ENCODE measurements around the gene GOLGA8J. TPM values are rescaled to one million over a fixed set of nuclear protein-coding genes. Genes with fewer than 3 reads are reported as not detected.
"Not testable (repeated sequence)": the region's sequence is repeated elsewhere in the genome, so short reads cannot be mapped to it uniquely, and the experiment has no call there.

GOLGA8J gene
- total RNA-seq, 1 experiment from 2014 or later = not detected

DNA sequence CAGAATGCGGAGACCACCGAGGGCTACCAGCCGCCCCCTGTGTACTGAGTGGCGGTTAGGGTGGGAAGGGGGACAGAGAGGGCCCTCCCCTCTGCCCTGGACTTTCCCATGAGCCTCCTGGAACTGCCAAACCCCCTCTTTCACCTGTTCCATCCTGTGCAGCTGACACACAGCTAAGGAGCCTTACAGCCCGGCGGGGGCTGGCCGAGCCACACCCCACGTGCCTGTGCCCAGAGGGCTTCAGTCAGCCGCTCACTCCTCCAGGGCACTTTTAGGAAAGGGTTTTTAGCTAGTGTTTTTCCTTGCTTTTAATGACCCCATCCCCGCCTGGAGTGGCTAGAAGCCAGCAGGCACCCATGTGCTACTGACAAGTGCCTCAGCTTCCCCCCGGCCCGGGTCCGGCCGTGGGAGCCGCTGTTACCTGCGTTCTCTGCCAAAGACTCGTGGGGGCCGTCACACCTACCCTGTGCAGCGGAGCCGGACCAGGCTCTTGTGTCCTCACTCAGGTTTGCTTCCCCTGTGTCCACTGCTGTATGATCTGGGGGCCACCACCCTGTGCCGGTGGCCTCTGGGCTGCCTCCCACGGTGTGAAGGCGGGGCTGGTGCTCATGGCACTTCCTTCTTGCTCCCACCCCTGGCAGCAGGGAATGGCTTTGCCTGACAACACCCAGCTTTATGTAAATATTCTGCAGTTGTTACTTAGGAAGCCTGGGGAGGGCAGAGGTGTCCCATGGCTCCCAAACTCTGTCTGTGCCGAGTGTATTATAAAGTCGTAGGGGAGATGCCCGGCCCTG is 37.3 kb upstream of the GOLGA8J start:
- H3K9me2 ChIP-seq (ENCODE audit: insufficient read depth); H3K4me3 ChIP-seq (replicated peaks in 1 of 2; ENCODE audit: low read depth in 1 of 2, low read length in 2 of 2); H3K4me1 ChIP-seq (ENCODE audit: control insufficient read depth in 1 of 2, insufficient read depth in 2 of 2, low read length in 2 of 2); H3K36me3 ChIP-seq (ENCODE audit: control insufficient read depth in 1 of 2, insufficient read depth in 2 of 2, low read length in 2 of 2); H4K20me1 ChIP-seq (ENCODE audit: insufficient read depth); H3K79me2 ChIP-seq (ENCODE audit: insufficient read depth, low read length); intact Hi-C loops (cut with micrococcal nuclease); H3K9me3 ChIP-seq (ENCODE audit: control insufficient read depth in 1 of 2, insufficient read depth in 1 of 2, low read depth in 1 of 2, low read length in 2 of 2); H2AFZ ChIP-seq (ENCODE audit: low read depth, low read length, poor library complexity, severe bottlenecking); POLR2A ChIA-PET; H3K4me2 ChIP-seq (ENCODE audit: low read length); RAD21 ChIA-PET (ENCODE audit: low non-redundant PET in 1 of 2, low total read pairs in 2 of 2, uncharacterized antibody in 2 of 2, unreplicated experiment in 2 of 2); ATAC-seq; BruUV-seq (replicated peaks); H3K27me3 ChIP-seq (ENCODE audit: insufficient read depth, low read length); H3K9ac ChIP-seq (ENCODE audit: low read length); H3K27ac ChIP-seq (ENCODE audit: low read depth, low read length); DNase-seq (ENCODE audit: low read depth, low spot score); CTCF ChIA-PET: not testable (repeated sequence)

DNA sequence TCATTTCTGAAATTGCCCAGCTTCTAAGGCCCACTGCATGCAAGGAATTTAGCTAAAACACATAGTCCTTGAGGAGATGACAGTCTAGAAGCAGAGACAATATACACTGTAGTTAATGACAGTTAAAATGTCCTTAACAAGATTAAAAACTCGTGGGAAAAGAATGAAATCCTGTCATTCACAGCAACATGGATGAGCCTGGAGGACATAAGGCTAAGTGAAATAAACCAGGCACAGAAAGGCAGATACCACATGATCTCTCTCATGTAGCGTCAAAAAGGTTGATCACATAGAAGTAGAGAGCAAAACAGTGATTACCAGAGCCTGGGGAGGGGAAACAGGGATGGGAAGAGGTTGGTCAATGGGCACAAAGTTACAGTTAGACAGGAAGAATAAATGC is 36.3 kb upstream of the GOLGA8J start:
- Histone ChIP-seq H3K4me1 (ENCODE audit: control insufficient read depth in 1 of 2, insufficient read depth in 2 of 2, low read length in 2 of 2) (no peaks in the 10 kb centered on the region), H3K36me3 (ENCODE audit: control insufficient read depth in 1 of 2, insufficient read depth in 2 of 2, low read length in 2 of 2) (no peaks in the 10 kb centered on the region), H3K27me3 (ENCODE audit: insufficient read depth, low read length) (no peaks in the 10 kb centered on the region), H3K9me2 (ENCODE audit: insufficient read depth) (no peaks in the 10 kb centered on the region), H3K9me3 (ENCODE audit: control insufficient read depth in 1 of 2, insufficient read depth in 1 of 2, low read depth in 1 of 2, low read length in 2 of 2) (no peaks in the 10 kb centered on the region), H3K9ac (ENCODE audit: low read length) (no peak overlapping the region), H3K4me3 (replicated peaks in 1 of 2; ENCODE audit: low read depth in 1 of 2, low read length in 2 of 2) (no peak overlapping the region), H2AFZ (ENCODE audit: low read depth, low read length, poor library complexity, severe bottlenecking) (no peak overlapping the region), H4K20me1 (ENCODE audit: insufficient read depth) (no peaks in the 10 kb centered on the region), H3K27ac (ENCODE audit: low read depth, low read length) (no peak overlapping the region), H3K4me2 (ENCODE audit: low read length) (no peak overlapping the region), H3K79me2 (ENCODE audit: insufficient read depth, low read length) (no peaks in the 10 kb centered on the region)
- BruUV-seq (replicated peaks) = no TSS peak
- POLR2A ChIA-PET = no interaction called here
- DNase-seq (ENCODE audit: low read depth, low spot score) (no peak), ATAC-seq (no peak)
- RAD21 ChIA-PET (ENCODE audit: low non-redundant PET in 1 of 2, low total read pairs in 2 of 2, uncharacterized antibody in 2 of 2, unreplicated experiment in 2 of 2) = no interaction called here
- intact Hi-C loops (cut with micrococcal nuclease) = no loop called here
- CTCF ChIA-PET = no interaction called here
- TF ChIP-seq ZNF274 (IDR thresholded peaks at IDR 0.05; ENCODE audit: low read depth, low read length) = no peak
- TF ChIP-seq, protein P1, sequence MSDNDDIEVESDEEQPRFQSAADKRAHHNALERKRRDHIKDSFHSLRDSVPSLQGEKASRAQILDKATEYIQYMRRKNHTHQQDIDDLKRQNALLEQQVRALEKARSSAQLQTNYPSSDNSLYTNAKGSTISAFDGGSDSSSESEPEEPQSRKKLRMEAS (IDR thresholded peaks at IDR 0.05) = no peak
- TF ChIP-seq, protein P2, sequence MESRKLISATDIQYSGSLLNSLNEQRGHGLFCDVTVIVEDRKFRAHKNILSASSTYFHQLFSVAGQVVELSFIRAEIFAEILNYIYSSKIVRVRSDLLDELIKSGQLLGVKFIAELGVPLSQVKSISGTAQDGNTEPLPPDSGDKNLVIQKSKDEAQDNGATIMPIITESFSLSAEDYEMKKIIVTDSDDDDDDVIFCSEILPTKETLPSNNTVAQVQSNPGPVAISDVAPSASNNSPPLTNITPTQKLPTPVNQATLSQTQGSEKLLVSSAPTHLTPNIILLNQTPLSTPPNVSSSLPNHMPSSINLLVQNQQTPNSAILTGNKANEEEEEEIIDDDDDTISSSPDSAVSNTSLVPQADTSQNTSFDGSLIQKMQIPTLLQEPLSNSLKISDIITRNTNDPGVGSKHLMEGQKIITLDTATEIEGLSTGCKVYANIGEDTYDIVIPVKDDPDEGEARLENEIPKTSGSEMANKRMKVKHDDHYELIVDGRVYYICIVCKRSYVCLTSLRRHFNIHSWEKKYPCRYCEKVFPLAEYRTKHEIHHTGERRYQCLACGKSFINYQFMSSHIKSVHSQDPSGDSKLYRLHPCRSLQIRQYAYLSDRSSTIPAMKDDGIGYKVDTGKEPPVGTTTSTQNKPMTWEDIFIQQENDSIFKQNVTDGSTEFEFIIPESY (IDR thresholded peaks at IDR 0.05; ENCODE audit: extremely low read depth, insufficient replicate concordance, low read length) = no peak
- TF ChIP-seq SRF (IDR thresholded peaks at IDR 0.05; ENCODE audit: low read depth) = no peak
- TF ChIP-seq TCF7L2 (IDR thresholded peaks at IDR 0.05; ENCODE audit: borderline replicate concordance, extremely low read depth, insufficient read depth, insufficient read length) = no peak
- no peak for TF ChIP-seq EZH2 (IDR thresholded peaks at IDR 0.05)
- TF ChIP-seq CBX3 (IDR thresholded peaks at IDR 0.05; ENCODE audit: low read depth) = no peak
- TF ChIP-seq YY1 (IDR thresholded peaks at IDR 0.05; ENCODE audit: extremely low read depth, insufficient replicate concordance, low read depth, low read length) = no peak
- no peak for TF ChIP-seq POLR2A (IDR thresholded peaks at IDR 0.05; ENCODE audit: borderline replicate concordance, extremely low read depth, insufficient read depth, insufficient read length)

All from HCT116 (cell line).